Stimulated activated CD4-positive, alpha-beta T cell treated with anti-CD3 and anti-CD28 coated beads, Interleukin-4, amount 100 ng/mL, for 48 hours (primary cell): ENCODE data around the gene TIGIT.

Source experiments
- DNase-seq, 2 donors: peaks; one replicate each; pipeline ENCODE4 v3.0.0-alpha.2; 2020; ENCODE audit warnings: low read depth in 2 of 2

TIGIT gene

DNA sequence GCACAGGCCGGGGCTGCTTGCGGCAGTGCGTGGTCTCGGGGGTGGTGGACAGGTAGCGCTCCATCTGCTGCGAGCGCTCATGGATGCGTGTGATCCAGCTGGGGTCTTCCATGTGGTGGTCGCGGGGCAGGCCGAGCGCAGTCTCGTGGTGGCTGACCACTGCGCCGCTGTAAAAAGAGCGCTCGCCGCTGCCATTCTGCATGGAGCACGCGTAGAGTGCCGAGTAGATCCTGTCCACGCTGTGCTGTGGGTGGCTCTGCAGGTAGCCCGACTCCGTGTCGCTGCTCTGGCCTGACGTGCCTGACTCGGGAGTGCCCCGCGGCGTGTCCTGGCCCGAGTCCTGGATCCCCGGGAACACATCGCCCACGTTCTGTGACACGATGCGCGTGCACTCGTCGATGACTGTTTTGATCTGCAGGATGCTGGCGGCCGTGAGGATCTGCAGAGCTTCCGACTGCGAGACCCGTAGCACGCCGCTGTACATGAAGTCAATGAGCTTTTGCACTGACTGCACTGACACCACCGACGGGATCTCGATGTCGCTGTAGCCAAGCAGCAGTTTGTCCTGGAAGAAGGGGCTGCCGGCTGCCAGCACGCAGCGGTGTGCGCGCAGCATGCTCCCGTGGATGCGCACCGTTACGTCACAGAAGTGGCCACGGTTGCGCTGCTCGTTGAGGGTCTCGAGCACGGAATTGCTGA, 57.4 kb downstream of the TIGIT start:
- no peak for DNase-seq

DNA sequence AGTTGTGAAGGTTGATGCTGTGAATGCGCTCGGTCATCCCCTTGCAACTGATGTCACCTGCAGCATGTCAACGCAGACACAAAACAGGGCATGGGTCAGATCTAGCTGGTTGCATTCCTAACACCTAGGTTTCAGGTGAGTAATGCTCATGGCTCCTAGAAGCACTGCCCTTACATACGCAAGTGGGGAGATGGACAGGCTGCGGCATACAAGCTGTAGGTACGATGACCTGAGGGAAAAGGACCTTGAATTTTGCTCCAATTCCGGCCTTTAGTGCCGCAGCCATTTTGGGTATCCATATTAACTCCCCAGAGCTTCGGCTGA, 58.0 kb downstream of the TIGIT start:
- no peak for DNase-seq

DNA sequence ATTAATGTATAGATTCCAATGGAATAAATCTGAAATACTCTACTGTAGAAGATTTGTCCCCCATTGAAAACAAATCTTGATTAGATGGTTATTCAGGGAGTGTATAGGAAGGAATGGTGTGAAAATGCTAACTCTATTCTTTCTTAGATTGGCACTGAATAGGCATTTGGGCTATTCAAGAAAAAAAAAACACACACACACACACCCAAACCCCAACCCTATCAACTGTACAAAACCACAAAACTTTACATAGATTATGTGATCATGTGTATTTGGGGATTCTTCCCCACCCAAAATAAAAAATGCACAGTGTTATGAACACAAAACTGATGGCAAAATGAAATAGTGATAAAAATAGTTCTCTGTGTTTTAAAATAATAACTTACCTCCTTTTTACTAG, 61.8 kb downstream of the TIGIT start:
- no peak for DNase-seq

DNA sequence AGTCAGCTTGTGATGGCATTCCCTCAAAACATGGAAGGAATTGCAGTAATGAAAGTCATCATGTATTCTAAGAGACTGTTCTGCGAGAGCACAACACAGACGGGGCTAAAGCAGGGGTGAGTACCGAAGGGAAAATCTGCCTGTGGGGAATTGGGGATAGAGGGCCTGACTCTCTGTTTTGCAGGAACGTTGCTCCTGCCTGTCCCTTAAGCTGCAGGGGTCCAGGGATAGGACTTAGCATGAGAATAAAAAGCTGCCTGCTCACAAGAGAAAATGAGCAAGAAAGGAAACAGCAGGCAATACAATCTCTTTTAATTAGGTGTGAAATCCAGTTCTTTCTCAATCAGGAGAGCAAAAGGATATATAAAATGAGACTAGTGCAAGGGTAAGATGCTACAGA, 62.2 kb downstream of the TIGIT start:
- no peak for DNase-seq

DNA sequence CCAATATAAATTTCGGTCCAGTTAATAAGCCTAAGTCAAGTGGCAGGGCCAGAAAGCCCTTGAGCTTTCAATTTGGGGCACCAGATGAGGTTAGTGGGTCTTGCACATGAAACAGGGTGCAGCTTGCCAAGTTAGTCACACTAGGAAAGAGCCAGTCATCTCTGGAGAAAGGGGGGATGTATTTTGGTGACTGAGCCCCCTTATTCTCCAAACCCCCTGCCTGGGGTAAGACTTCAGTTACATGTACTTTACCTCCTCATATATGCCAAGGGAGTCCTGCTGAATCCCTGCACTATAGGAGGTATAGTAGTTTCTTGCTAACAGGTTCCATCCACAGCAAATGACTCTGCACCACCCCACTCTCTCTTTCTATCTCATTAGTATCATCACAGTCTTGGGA, 62.7 kb downstream of the TIGIT start:
- no peak for DNase-seq
